DND-41 (cell line): ENCODE measurements around the gene NAB2.

Experiments
- ATAC-seq: fragments of 200-7000 bp; cut with Tn5 transposase; 3 replicates; pipeline ENCODE4 v1.9.1; 2021; ENCODE audit warnings: low read depth; ENCODE audit not compliant: insufficient read depth
- DNase-seq: peaks from one replicate; pipeline ENCODE4 v3.0.0-alpha.2; 2020
- H2AFZ ChIP-seq: 2 replicates; pipeline ENCODE4 v1.6.0; 2012; ENCODE audit warnings: low read depth, low read length
- H3K27ac ChIP-seq: 2 replicates; pipeline ENCODE4 v1.5.1; 2012; ENCODE audit warnings: low read length, inconsistent platforms
- H3K27me3 ChIP-seq: fragments of 200-600 bp; sonication (generic); 2 replicates; pipeline ENCODE4 v1.6.0; 2012; ENCODE audit warnings: low read length, mild to moderate bottlenecking, inconsistent platforms; ENCODE audit not compliant: insufficient read depth, poor library complexity
- H3K36me3 ChIP-seq: 2 replicates; pipeline ENCODE4 v1.5.1; 2012; ENCODE audit warnings: low read length, inconsistent platforms; ENCODE audit not compliant: insufficient read depth
- H3K4me1 ChIP-seq: 2 replicates; pipeline ENCODE4 v1.5.1; 2012; ENCODE audit warnings: mild to moderate bottlenecking, low read length; ENCODE audit not compliant: insufficient read depth
- H3K4me2 ChIP-seq: 2 replicates; pipeline ENCODE4 v1.6.0; 2012; ENCODE audit warnings: mild to moderate bottlenecking, moderate library complexity, low read length, inconsistent platforms; ENCODE audit not compliant: insufficient read depth
- H3K4me3 ChIP-seq, 2 experiments: fragments of 200-600 bp in 1 of 2; shearing (Covaris generic) in 1 of 2; 2 replicates each; pipeline ENCODE4 v1.5.1; 2012 to 2016; ENCODE audit warnings: inconsistent platforms in 2 of 2, low read length in 2 of 2, mild to moderate bottlenecking in 2 of 2, low read depth in 1 of 2, moderate library complexity in 1 of 2
- H3K79me2 ChIP-seq: 2 replicates; pipeline ENCODE4 v1.6.0; 2012; ENCODE audit warnings: low read length, inconsistent platforms; ENCODE audit not compliant: insufficient read depth
- H3K9ac ChIP-seq: 2 replicates; pipeline ENCODE4 v1.6.0; 2012; ENCODE audit warnings: low read depth, mild to moderate bottlenecking, inconsistent platforms, low read length, moderate library complexity
- H3K9me3 ChIP-seq: 2 replicates; pipeline ENCODE4 v1.5.1; 2012; ENCODE audit warnings: low read length, moderate library complexity, mild to moderate bottlenecking, inconsistent platforms; ENCODE audit not compliant: insufficient read depth, severe bottlenecking
- H4K20me1 ChIP-seq: 2 replicates; pipeline ENCODE4 v1.6.0; 2012; ENCODE audit warnings: low read length; ENCODE audit not compliant: insufficient read depth
- CTCF ChIP-seq: IDR thresholded peaks from 2 replicates; pipeline ENCODE4 v1.5.1; 2012; ENCODE audit warnings: borderline replicate concordance, low read length, moderate library complexity, mild to moderate bottlenecking; ENCODE audit not compliant: poor library complexity, severe bottlenecking; ENCODE audit errors: extremely low read depth
- EZH2 ChIP-seq: IDR thresholded peaks from 3 replicates; pipeline ENCODE4 v1.6.1; 2012; ENCODE audit warnings: borderline replicate concordance, low read depth, mild to moderate bottlenecking, moderate library complexity, low read length, inconsistent platforms; ENCODE audit not compliant: severe bottlenecking

The NAB2 gene

DNA sequence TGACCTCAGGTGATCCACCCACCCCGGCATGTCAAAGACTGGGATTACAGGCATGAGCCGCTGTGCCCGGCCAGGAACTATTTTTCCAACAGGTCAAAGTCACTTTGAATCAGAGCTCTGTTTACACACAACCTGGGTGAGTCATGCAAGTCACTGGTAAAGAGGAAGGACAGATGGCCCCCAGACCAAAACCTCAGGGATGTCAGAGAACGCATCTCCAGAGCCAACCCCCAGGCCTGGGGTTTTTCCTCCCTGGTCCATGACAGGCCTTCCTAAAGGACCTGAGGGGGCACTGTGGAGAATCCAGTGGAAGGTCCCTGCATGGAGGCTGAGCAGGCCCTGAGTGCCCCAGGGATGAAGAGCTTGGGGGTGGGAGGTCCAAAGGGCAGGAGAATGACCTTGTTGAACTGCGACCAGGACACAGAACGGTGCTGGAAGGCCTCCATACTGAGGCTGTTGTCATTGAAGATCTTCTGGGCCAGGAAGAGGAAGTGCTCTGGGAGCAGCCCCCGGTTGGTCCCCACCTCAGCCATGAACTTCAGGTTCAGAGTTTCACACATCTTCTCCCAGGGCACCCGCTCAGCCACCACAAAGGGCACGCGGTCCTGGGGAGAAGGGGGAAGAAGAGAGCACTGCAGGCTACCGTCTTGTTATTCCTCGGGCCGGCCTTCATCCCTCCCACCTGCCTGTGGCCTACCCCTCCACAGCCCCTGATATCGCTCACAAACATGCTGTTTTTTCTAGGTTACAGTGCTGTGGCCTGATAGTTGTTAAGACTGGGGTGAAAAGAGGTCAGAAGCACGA, 13.2 kb downstream of the NAB2 start:
- H3K27me3 ChIP-seq, result no peaks in the 10 kb centered on the region
- ATAC-seq, result peak; percentile 23; the same call in 1 of the 3 replicates
- no peaks in the 10 kb centered on the region for H3K79me2 ChIP-seq
- no peak overlapping the region for H3K9ac ChIP-seq
- no peak for TF ChIP-seq CTCF
- TF ChIP-seq EZH2, result no peak
- H3K27ac ChIP-seq, result no peak overlapping the region
- H2AFZ ChIP-seq, result no peak overlapping the region
- no peaks in the 10 kb centered on the region for H3K4me1 ChIP-seq
- H3K9me3 ChIP-seq, result no peaks in the 10 kb centered on the region
- no peak overlapping the region for H3K4me2 ChIP-seq
- DNase-seq, result no peak
- H3K36me3 ChIP-seq, result peaks cover 59% of the 10 kb centered on the region
- no peaks in the 10 kb centered on the region for H4K20me1 ChIP-seq
- H3K4me3 ChIP-seq, result no peak overlapping the region

DNA sequence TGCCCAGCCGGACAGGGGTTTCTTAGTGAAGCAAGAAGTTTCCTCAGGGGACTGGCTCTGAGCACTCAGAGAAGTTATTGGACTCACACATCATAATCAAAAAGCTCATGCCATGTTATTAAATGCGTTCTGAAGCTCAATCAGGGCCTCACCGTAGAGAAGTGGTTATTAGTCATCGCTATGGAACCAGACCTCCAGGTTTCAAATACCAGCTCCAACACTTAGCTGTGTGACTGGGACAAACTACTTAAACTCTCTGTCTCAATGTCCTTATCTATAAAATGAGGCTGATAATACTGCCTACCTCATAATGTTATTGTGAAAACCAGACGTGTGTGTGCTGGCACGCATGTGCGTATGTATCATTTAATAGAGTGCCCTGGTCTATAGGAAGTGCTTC, 14.9 kb downstream of the NAB2 start:
- H3K9ac ChIP-seq, result no peak overlapping the region
- no peak overlapping the region for H3K4me2 ChIP-seq
- no peak overlapping the region for H2AFZ ChIP-seq
- H3K27me3 ChIP-seq, result no peaks in the 10 kb centered on the region
- TF ChIP-seq EZH2, result no peak
- TF ChIP-seq CTCF, result no peak
- H4K20me1 ChIP-seq, result peaks cover 4% of the 10 kb centered on the region; the same call in 1 of the 2 replicates
- no peak overlapping the region for H3K27ac ChIP-seq
- no peaks in the 10 kb centered on the region for H3K4me1 ChIP-seq
- DNase-seq (no peak), ATAC-seq (no peak)
- peaks cover 51% of the 10 kb centered on the region for H3K36me3 ChIP-seq
- H3K9me3 ChIP-seq, result no peaks in the 10 kb centered on the region
- H3K4me3 ChIP-seq, result no peak overlapping the region
- H3K79me2 ChIP-seq, result no peaks in the 10 kb centered on the region

- H3K4me3 ChIP-seq, result no peak overlapping the region
- no peak overlapping the region for H3K4me2 ChIP-seq
- ATAC-seq, result no peak
- H3K36me3 ChIP-seq, result peaks cover 45% of the 10 kb centered on the region
- peaks cover 2% of the 10 kb centered on the region for H3K4me1 ChIP-seq
- H3K27ac ChIP-seq, result no peak overlapping the region
- no peak for TF ChIP-seq EZH2
- H4K20me1 ChIP-seq, result peaks cover 4% of the 10 kb centered on the region; the same call in 1 of the 2 replicates
- no peak for DNase-seq
- H3K79me2 ChIP-seq, result 0 out of 2 replicates have a peak, but pooled peaks cover 2% of the 10 kb centered on the region
- no peaks in the 10 kb centered on the region for H3K9me3 ChIP-seq
- no peak overlapping the region for H2AFZ ChIP-seq
- H3K27me3 ChIP-seq, result no peaks in the 10 kb centered on the region
- H3K9ac ChIP-seq, result no peak overlapping the region
Measured at GRCh38 chr12:57104292-57104910, 15.5 kb downstream of the NAB2 start.
